Ectodermal cell (in vitro differentiated cells): Measurements from ENCODE around the gene SUPT7L.
A peak's percentile ranks its signal among the peaks of the same experiment; 100 is the strongest.

Experiments
- H3K27ac ChIP-seq: 2 replicates; pipeline ENCODE4 v1.7.0; 2013; ENCODE audit warnings: mild to moderate bottlenecking, low read depth, low read length; ENCODE audit not compliant: insufficient read depth, poor library complexity, severe bottlenecking
- H3K27me3 ChIP-seq: 2 replicates; pipeline ENCODE4 v1.7.0; 2013; ENCODE audit warnings: mild to moderate bottlenecking, low read length; ENCODE audit not compliant: insufficient read depth, control insufficient read depth, poor library complexity, severe bottlenecking
- H3K36me3 ChIP-seq: one replicate; pipeline ENCODE4 v1.7.0; 2013; ENCODE audit warnings: low read length; ENCODE audit not compliant: control insufficient read depth, insufficient read depth
- H3K4me1 ChIP-seq: one replicate; pipeline ENCODE4 v1.7.0; 2013; ENCODE audit warnings: low read length; ENCODE audit not compliant: control insufficient read depth, insufficient read depth
- H3K4me3 ChIP-seq: 2 replicates; pipeline ENCODE4 v1.7.0; 2013; ENCODE audit warnings: low read depth, low read length, control low read depth; ENCODE audit not compliant: insufficient read depth
- H3K9me3 ChIP-seq: 2 replicates; pipeline ENCODE4 v1.7.0; 2013; ENCODE audit warnings: mild to moderate bottlenecking, low read length, moderate library complexity; ENCODE audit not compliant: control insufficient read depth
- WGBS, 2 experiments: methylation state at CpG; one replicate each; pipeline ENCODE4 v1.1.7; 2013; ENCODE audit warnings: missing lambda C conversion rate in 2 of 2; 5-methylcytosine and 5-hydroxymethylcytosine counted together

SUPT7L gene

GRCh38 chr2:27664154-27664574, 750 bp upstream of the SUPT7L start:
- no peaks in the 10 kb centered on the region for H3K4me1 ChIP-seq
- no peaks in the 10 kb centered on the region for H3K9me3 ChIP-seq
- 6 to 7% methylated on average over 28 of the region's 28 CpGs for WGBS, 2 experiments
- H3K27me3 ChIP-seq, result no peaks in the 10 kb centered on the region
- H3K27ac ChIP-seq, result no peak overlapping the region
- H3K4me3 ChIP-seq, result peak overlapping the region; percentile 96
- H3K36me3 ChIP-seq, result peaks cover 13% of the 10 kb centered on the region

GRCh38 chr2:27661371-27661770, 2.0 kb downstream of the SUPT7L start:
- Histone ChIP-seq H3K4me3 (no peak overlapping the region), H3K27me3 (no peaks in the 10 kb centered on the region), H3K4me1 (no peaks in the 10 kb centered on the region), H3K27ac (no peak overlapping the region), H3K36me3 (peaks cover 12% of the 10 kb centered on the region), H3K9me3 (no peaks in the 10 kb centered on the region)
- WGBS, 2 experiments, result 88 to 89% methylated on average over 1 of the region's 1 CpG

GRCh38 chr2:27655155-27655951, 8.1 kb downstream of the SUPT7L start:
- Histone ChIP-seq H3K4me3 (no peak overlapping the region), H3K27ac (no peak overlapping the region), H3K9me3 (no peaks in the 10 kb centered on the region), H3K36me3 (peaks cover 49% of the 10 kb centered on the region), H3K4me1 (no peaks in the 10 kb centered on the region), H3K27me3 (no peaks in the 10 kb centered on the region)
- WGBS, 2 experiments, result 87 to 90% methylated on average over 7 of the region's 7 CpGs

GRCh38 chr2:27653397-27653796, 10.0 kb downstream of the SUPT7L start:
- Histone ChIP-seq H3K36me3 (peaks cover 53% of the 10 kb centered on the region), H3K27me3 (no peaks in the 10 kb centered on the region), H3K9me3 (no peaks in the 10 kb centered on the region), H3K4me1 (no peaks in the 10 kb centered on the region), H3K27ac (no peak overlapping the region), H3K4me3 (no peak overlapping the region)
- WGBS, 2 experiments, result 94 to 100% methylated on average over 2 of the region's 2 CpGs

- Histone ChIP-seq H3K9me3 (no peaks in the 10 kb centered on the region), H3K36me3 (peaks cover 56% of the 10 kb centered on the region), H3K27me3 (no peaks in the 10 kb centered on the region), H3K4me3 (no peak overlapping the region), H3K27ac (no peak overlapping the region), H3K4me1 (no peaks in the 10 kb centered on the region)
- 93 to 95% methylated on average over 1 of the region's 1 CpG for WGBS, 2 experiments
Observed at GRCh38 chr2:27652790-27653189, 10.6 kb downstream of the SUPT7L start.

- peaks cover 56% of the 10 kb centered on the region for H3K36me3 ChIP-seq
Observed at GRCh38 chr2:27652341-27652740, 11.1 kb downstream of the SUPT7L start.

GRCh38 chr2:27651056-27651455, 12.4 kb downstream of the SUPT7L start:
- Histone ChIP-seq H3K27me3 (no peaks in the 10 kb centered on the region), H3K36me3 (peaks cover 50% of the 10 kb centered on the region), H3K27ac (no peak overlapping the region), H3K4me3 (no peak overlapping the region), H3K9me3 (no peaks in the 10 kb centered on the region), H3K4me1 (no peaks in the 10 kb centered on the region)
- 87 to 93% methylated on average over 3 to 4 of the region's 4 CpGs for WGBS, 2 experiments

More at GRCh38 chr2:27652341-27652740, 11.1 kb downstream of the SUPT7L start:
- H3K9me3 ChIP-seq, result no peaks in the 10 kb centered on the region
- no peaks in the 10 kb centered on the region for H3K4me1 ChIP-seq
- H3K4me3 ChIP-seq, result no peak overlapping the region
- H3K27me3 ChIP-seq, result no peaks in the 10 kb centered on the region
- no peak overlapping the region for H3K27ac ChIP-seq

GRCh38 chr2:27647737-27648136, 15.7 kb downstream of the SUPT7L start:
- Histone ChIP-seq H3K27ac (no peak overlapping the region), H3K27me3 (no peaks in the 10 kb centered on the region), H3K4me1 (no peaks in the 10 kb centered on the region), H3K4me3 (no peak overlapping the region), H3K9me3 (no peaks in the 10 kb centered on the region), H3K36me3 (peaks cover 31% of the 10 kb centered on the region)
- WGBS, 2 experiments, result 93 to 96% methylated on average over 4 of the region's 4 CpGs

- Histone ChIP-seq H3K27me3 (no peaks in the 10 kb centered on the region), H3K36me3 (peaks cover 27% of the 10 kb centered on the region)
Observed at GRCh38 chr2:27647289-27647688, 16.1 kb downstream of the SUPT7L start.

GRCh38 chr2:27645197-27645596, 18.2 kb downstream of the SUPT7L start:
- no peaks in the 10 kb centered on the region for H3K27me3 ChIP-seq
- H3K4me3 ChIP-seq, result no peak overlapping the region
- H3K36me3 ChIP-seq, result peaks cover 21% of the 10 kb centered on the region
- no peak overlapping the region for H3K27ac ChIP-seq
- no peaks in the 10 kb centered on the region for H3K9me3 ChIP-seq
- no peaks in the 10 kb centered on the region for H3K4me1 ChIP-seq

More at GRCh38 chr2:27647289-27647688, 16.1 kb downstream of the SUPT7L start:
- Histone ChIP-seq H3K4me1 (no peaks in the 10 kb centered on the region), H3K4me3 (no peak overlapping the region), H3K27ac (no peak overlapping the region), H3K9me3 (no peaks in the 10 kb centered on the region)
